RWPE2 (cell line): ENCODE results near the gene C1GALT1.

Experiments used
- ATAC-seq: fragments of 200-7000 bp; cut with Tn5 transposase; 3 replicates; pipeline ENCODE4 v1.9.1; 2021; ENCODE audit warnings: low read depth
- DNase-seq: peaks from one replicate; pipeline ENCODE4 v3.0.0-alpha.2; 2020; ENCODE audit warnings: low spot score
- H3K27ac ChIP-seq: fragments of 450-650 bp; 2 replicates; pipeline ENCODE4 v1.5.1; 2017; ENCODE audit warnings: mild to moderate bottlenecking; ENCODE audit not compliant: poor library complexity, severe bottlenecking
- H3K27me3 ChIP-seq: fragments of 250-450 bp; sonication (Bioruptor Pico); 2 replicates; pipeline ENCODE4 v1.5.1; 2021; ENCODE audit warnings: mild to moderate bottlenecking, moderate library complexity; ENCODE audit not compliant: insufficient read depth, poor library complexity, severe bottlenecking
- H3K36me3 ChIP-seq: fragments of 250-450 bp; sonication (Bioruptor Pico); 2 replicates; pipeline ENCODE4 v1.5.1; 2020; ENCODE audit warnings: low read depth, mild to moderate bottlenecking, moderate library complexity
- H3K4me1 ChIP-seq: fragments of 250-450 bp; sonication (Bioruptor Pico); 2 replicates; pipeline ENCODE4 v1.5.1; 2021; ENCODE audit warnings: mild to moderate bottlenecking, moderate library complexity; ENCODE audit not compliant: insufficient read depth, poor library complexity, severe bottlenecking
- H3K4me3 ChIP-seq: fragments of 250-450 bp; sonication (Bioruptor Pico); 2 replicates; pipeline ENCODE4 v1.5.1; 2021; ENCODE audit warnings: mild to moderate bottlenecking, moderate library complexity; ENCODE audit not compliant: severe bottlenecking
- H3K9me3 ChIP-seq: fragments of 250-450 bp; sonication (Bioruptor Pico); 2 replicates; pipeline ENCODE4 v1.5.1; 2021; ENCODE audit warnings: mild to moderate bottlenecking, moderate library complexity; ENCODE audit not compliant: severe bottlenecking
- TF ChIP-seq, protein P1 (sequence below): fragments of 450-650 bp; IDR thresholded peaks from one replicate; pipeline ENCODE4 v1.5.1; 2017; ENCODE audit warnings: mild to moderate bottlenecking, moderate library complexity; ENCODE audit not compliant: poor library complexity, severe bottlenecking

The C1GALT1 gene

GRCh38 chr7:7249814-7250213 is 67.5 kb downstream of the C1GALT1 start:
- TF ChIP-seq, protein P1, sequence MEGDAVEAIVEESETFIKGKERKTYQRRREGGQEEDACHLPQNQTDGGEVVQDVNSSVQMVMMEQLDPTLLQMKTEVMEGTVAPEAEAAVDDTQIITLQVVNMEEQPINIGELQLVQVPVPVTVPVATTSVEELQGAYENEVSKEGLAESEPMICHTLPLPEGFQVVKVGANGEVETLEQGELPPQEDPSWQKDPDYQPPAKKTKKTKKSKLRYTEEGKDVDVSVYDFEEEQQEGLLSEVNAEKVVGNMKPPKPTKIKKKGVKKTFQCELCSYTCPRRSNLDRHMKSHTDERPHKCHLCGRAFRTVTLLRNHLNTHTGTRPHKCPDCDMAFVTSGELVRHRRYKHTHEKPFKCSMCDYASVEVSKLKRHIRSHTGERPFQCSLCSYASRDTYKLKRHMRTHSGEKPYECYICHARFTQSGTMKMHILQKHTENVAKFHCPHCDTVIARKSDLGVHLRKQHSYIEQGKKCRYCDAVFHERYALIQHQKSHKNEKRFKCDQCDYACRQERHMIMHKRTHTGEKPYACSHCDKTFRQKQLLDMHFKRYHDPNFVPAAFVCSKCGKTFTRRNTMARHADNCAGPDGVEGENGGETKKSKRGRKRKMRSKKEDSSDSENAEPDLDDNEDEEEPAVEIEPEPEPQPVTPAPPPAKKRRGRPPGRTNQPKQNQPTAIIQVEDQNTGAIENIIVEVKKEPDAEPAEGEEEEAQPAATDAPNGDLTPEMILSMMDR: no peak
- Histone ChIP-seq H3K27ac (no peak overlapping the region), H3K4me1 (peaks cover 8% of the 10 kb centered on the region), H3K9me3 (no peaks in the 10 kb centered on the region), H3K4me3 (no peak overlapping the region), H3K27me3 (no peaks in the 10 kb centered on the region), H3K36me3 (no peaks in the 10 kb centered on the region)
- DNase-seq: no peak
- ATAC-seq: no peak

- no peak overlapping the region for H3K4me3 ChIP-seq
- H3K27ac ChIP-seq: no peak overlapping the region
- TF ChIP-seq, protein P1: no peak
- no peaks in the 10 kb centered on the region for H3K36me3 ChIP-seq
- H3K27me3 ChIP-seq: no peaks in the 10 kb centered on the region
- H3K4me1 ChIP-seq: peaks cover 4% of the 10 kb centered on the region
- DNase-seq: no peak
- H3K9me3 ChIP-seq: no peaks in the 10 kb centered on the region
- ATAC-seq: no peak
Measured at GRCh38 chr7:7251742-7252141, 69.4 kb downstream of the C1GALT1 start.

DNA sequence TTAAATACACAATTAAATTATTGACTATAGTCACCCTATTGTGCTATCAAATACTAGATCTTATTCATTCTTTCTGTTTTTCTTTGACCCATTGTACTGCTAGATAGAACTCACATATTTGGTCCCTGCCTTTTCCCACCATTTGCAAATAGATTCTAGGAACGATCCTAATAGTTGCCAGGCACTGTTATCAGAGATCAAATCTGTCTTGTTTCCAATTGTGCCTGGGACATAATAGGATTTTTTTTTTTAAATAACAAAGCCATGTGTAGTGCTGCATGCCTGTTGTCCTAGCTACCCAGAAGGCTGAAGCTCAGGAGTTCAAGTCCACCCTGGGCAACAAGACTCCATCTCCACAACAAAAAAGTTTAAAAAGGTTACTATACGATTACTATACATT is 72.0 kb downstream of the C1GALT1 start:
- H3K36me3 ChIP-seq: peaks cover 4% of the 10 kb centered on the region; the same call in 1 of the 2 replicates
- TF ChIP-seq, protein P1: no peak
- ATAC-seq: no peak
- H3K27ac ChIP-seq: no peak overlapping the region
- no peaks in the 10 kb centered on the region for H3K9me3 ChIP-seq
- no peak overlapping the region for H3K4me3 ChIP-seq
- DNase-seq: no peak
- H3K27me3 ChIP-seq: no peaks in the 10 kb centered on the region
- no peaks in the 10 kb centered on the region for H3K4me1 ChIP-seq

DNA sequence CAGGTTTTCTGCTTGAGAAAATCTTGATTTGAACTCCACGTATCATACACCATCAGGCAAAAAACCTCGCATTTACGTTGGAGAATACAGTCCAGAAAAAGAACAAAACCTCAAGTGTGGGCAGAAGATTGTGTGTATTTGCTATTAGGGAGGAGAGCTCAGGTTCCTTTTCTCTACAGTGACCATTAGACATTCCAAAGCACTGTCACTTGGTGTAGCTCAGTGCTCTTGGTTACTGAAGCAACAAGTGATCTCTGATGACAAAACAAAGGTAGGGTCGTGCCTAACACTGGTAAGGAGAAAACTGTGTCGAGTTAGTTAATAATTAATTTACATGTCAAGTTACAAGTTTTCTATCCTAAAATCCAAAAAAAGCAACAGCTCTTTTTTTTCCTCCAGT is 72.6 kb downstream of the C1GALT1 start:
- no peak overlapping the region for H3K27ac ChIP-seq
- H3K4me3 ChIP-seq: no peak overlapping the region
- no peaks in the 10 kb centered on the region for H3K9me3 ChIP-seq
- TF ChIP-seq, protein P1: no peak
- H3K36me3 ChIP-seq: peaks cover 4% of the 10 kb centered on the region; the same call in 1 of the 2 replicates
- H3K4me1 ChIP-seq: no peaks in the 10 kb centered on the region
- ATAC-seq (no peak), DNase-seq (no peak)
- no peaks in the 10 kb centered on the region for H3K27me3 ChIP-seq

DNA sequence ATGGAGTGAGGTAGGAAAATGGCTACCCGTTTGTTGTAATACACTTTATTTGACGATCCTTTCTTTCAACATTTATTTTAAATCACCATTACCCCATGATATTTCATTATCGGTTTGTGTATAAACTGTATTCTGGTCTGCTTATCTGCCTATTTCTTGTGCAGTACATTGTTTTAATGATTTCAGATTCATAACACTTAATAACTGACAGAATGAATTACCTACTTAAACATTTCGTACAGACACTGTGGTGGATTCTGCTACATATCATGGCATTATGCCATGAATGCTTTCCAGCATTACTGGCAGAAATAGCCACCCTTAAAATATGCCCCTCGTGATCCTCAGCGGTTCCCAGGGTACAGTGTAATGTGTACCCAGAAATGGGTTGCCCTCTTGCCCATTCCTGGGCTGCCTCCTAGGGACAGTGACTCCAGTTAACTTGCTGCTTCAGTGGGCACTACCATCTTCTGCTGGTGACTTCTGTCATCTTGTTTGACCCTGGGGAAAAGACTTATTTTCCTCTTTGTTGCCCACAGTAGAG is 74.5 kb downstream of the C1GALT1 start:
- ATAC-seq (no peak), DNase-seq (no peak)
- H3K27ac ChIP-seq: no peak overlapping the region
- H3K4me3 ChIP-seq: no peak overlapping the region
- H3K9me3 ChIP-seq: no peaks in the 10 kb centered on the region
- H3K4me1 ChIP-seq: no peaks in the 10 kb centered on the region
- peaks cover 4% of the 10 kb centered on the region; the same call in 1 of the 2 replicates for H3K36me3 ChIP-seq
- TF ChIP-seq, protein P1: no peak
- H3K27me3 ChIP-seq: no peaks in the 10 kb centered on the region
